Measurements from ENCODE around the gene TBC1D5.

GRCh38 chr3:17314171-17314570, 428.3 kb downstream of the TBC1D5 start:
- TF ChIP-seq CTCF (IDR thresholded peaks at IDR 0.05) (no peak), POLR2AphosphoS5 (IDR thresholded peaks at IDR 0.05) (no peak), POLR2A (IDR thresholded peaks at IDR 0.05) (no peak), EP300 (IDR thresholded peaks at IDR 0.05) (no peak)

Data from sigmoid colon (tissue), 4 donors.